SK-N-SH treated with all-trans-retinoic acid at 6 μM for 48 hours (cell line): ENCODE results near the gene THTPA.
"Not testable (repeated sequence)": the region's sequence is repeated elsewhere in the genome, so short reads cannot be mapped to it uniquely, and the experiment has no call there.

Source experiments
- ATAC-seq: fragments of 200-7000 bp; cut with Tn5 transposase; 3 replicates; pipeline ENCODE4 v1.9.1; 2020; ENCODE audit warnings: mild to moderate bottlenecking, moderate library complexity
- ARNTL ChIP-seq: fragments of 450-650 bp; formaldehyde crosslinking; IDR thresholded peaks from 2 replicates; pipeline ENCODE4 v1.5.0; 2020; ENCODE audit warnings: low read depth, mild to moderate bottlenecking, moderate library complexity, borderline replicate concordance
- BACH2 ChIP-seq: fragments of 250-450 bp; sonication (Bioruptor Pico); IDR thresholded peaks from 2 replicates; pipeline ENCODE4 v1.9.0; 2021; ENCODE audit warnings: mild to moderate bottlenecking, borderline replicate concordance
- CREB5 ChIP-seq: fragments of 250-450 bp; sonication (Bioruptor Pico); IDR thresholded peaks from 2 replicates; pipeline ENCODE4 v1.5.1; 2020; ENCODE audit warnings: low read depth, mild to moderate bottlenecking, moderate library complexity
- CSDC2 ChIP-seq: fragments of 250-450 bp; sonication (Bioruptor Pico); IDR thresholded peaks from 2 replicates; pipeline ENCODE4 v1.5.0; 2020; ENCODE audit warnings: mild to moderate bottlenecking, moderate library complexity
- CSRNP3 ChIP-seq: fragments of 250-450 bp; sonication (Bioruptor Pico); IDR thresholded peaks from 2 replicates; pipeline ENCODE4 v1.5.1; 2021; ENCODE audit warnings: mild to moderate bottlenecking, moderate library complexity
- GLIS3 ChIP-seq: fragments of 250-450 bp; sonication (Bioruptor Pico); IDR thresholded peaks from 2 replicates; pipeline ENCODE4 v1.5.0; 2020; ENCODE audit warnings: mild to moderate bottlenecking, moderate library complexity
- OSR1 ChIP-seq: fragments of 250-450 bp; sonication (Bioruptor Pico); IDR thresholded peaks from 2 replicates; pipeline ENCODE4 v1.8.0; 2022; ENCODE audit warnings: moderate library complexity, mild to moderate bottlenecking, inconsistent platforms
- PATZ1 ChIP-seq: fragments of 250-450 bp; sonication (Bioruptor Pico); IDR thresholded peaks from 2 replicates; pipeline ENCODE4 v1.8.0; 2020; ENCODE audit warnings: mild to moderate bottlenecking, moderate library complexity, borderline replicate concordance
- POU6F1 ChIP-seq: fragments of 250-450 bp; sonication (Bioruptor Pico); IDR thresholded peaks from 2 replicates; pipeline ENCODE4 v1.8.0; 2021; ENCODE audit warnings: low read depth, mild to moderate bottlenecking, moderate library complexity, borderline replicate concordance
- PPARA ChIP-seq: fragments of 250-450 bp; sonication (Bioruptor Pico); IDR thresholded peaks from 2 replicates; pipeline ENCODE4 v1.5.0; 2020; ENCODE audit warnings: mild to moderate bottlenecking, borderline replicate concordance
- RARB ChIP-seq: fragments of 250-450 bp; sonication (Bioruptor Pico); IDR thresholded peaks from 2 replicates; pipeline ENCODE4 v1.8.0; 2021; ENCODE audit warnings: mild to moderate bottlenecking, moderate library complexity
- SNAI2 ChIP-seq: fragments of 250-450 bp; sonication (Bioruptor Pico); IDR thresholded peaks from 2 replicates; pipeline ENCODE4 v1.5.0; 2020; ENCODE audit warnings: mild to moderate bottlenecking, moderate library complexity
- TCF4 ChIP-seq: fragments of 250-450 bp; sonication (Bioruptor Pico); IDR thresholded peaks from 2 replicates; pipeline ENCODE4 v1.8.0; 2021; ENCODE audit warnings: mild to moderate bottlenecking, moderate library complexity, borderline replicate concordance
- TOX ChIP-seq: fragments of 250-450 bp; sonication (Bioruptor Pico); IDR thresholded peaks from 2 replicates; pipeline ENCODE4 v1.8.0; 2021; ENCODE audit warnings: mild to moderate bottlenecking, moderate library complexity, borderline replicate concordance
- ZFP3 ChIP-seq: fragments of 250-450 bp; sonication (Bioruptor Pico); IDR thresholded peaks from 2 replicates; pipeline ENCODE4 v1.5.0; 2020; ENCODE audit warnings: mild to moderate bottlenecking, moderate library complexity
- ZFP30 ChIP-seq: fragments of 450-650 bp; formaldehyde crosslinking; IDR thresholded peaks from 2 replicates; pipeline ENCODE4 v1.5.0; 2022; ENCODE audit warnings: mild to moderate bottlenecking, moderate library complexity
- ZNF565 ChIP-seq: fragments of 450-650 bp; formaldehyde crosslinking; conservative IDR thresholded peaks from 2 replicates; pipeline ENCODE4 v1.5.0; 2020; ENCODE audit warnings: low read depth, mild to moderate bottlenecking, moderate library complexity
- ZNF8 ChIP-seq: fragments of 450-650 bp; formaldehyde crosslinking; IDR thresholded peaks from 2 replicates; pipeline ENCODE4 v1.5.0; 2020; ENCODE audit warnings: mild to moderate bottlenecking, moderate library complexity

The THTPA gene

GRCh38 chr14:23608454-23608853 is 52.4 kb downstream of the THTPA start (continued):
- no peak for TF ChIP-seq PATZ1
- no peak for TF ChIP-seq POU6F1 (CRISPR knock-in tag)
- no peak for TF ChIP-seq SNAI2 (CRISPR knock-in tag)

GRCh38 chr14:23609001-23609400 is 52.9 kb downstream of the THTPA start:
- no peak for ATAC-seq
- TF ChIP-seq ZFP30 (CRISPR knock-in tag) = no peak
- no peak for TF ChIP-seq OSR1
- no peak for TF ChIP-seq CSDC2 (CRISPR knock-in tag)
- no peak for TF ChIP-seq TOX (CRISPR knock-in tag)
- no peak for TF ChIP-seq ZFP3
- no peak for TF ChIP-seq GLIS3 (CRISPR knock-in tag)
- no peak for TF ChIP-seq SNAI2 (CRISPR knock-in tag)
- TF ChIP-seq BACH2 (CRISPR knock-in tag) = no peak
- no peak for TF ChIP-seq PATZ1
- no peak for TF ChIP-seq ARNTL (CRISPR knock-in tag)
- no peak for TF ChIP-seq RARB (CRISPR knock-in tag)
- TF ChIP-seq PPARA (CRISPR knock-in tag) = no peak
- no peak for TF ChIP-seq CSRNP3
- TF ChIP-seq ZNF565 = no peak
- no peak for TF ChIP-seq CREB5 (CRISPR knock-in tag)
- no peak for TF ChIP-seq ZNF8
- no peak for TF ChIP-seq TCF4 (CRISPR knock-in tag)
- TF ChIP-seq POU6F1 (CRISPR knock-in tag) = no peak

GRCh38 chr14:23609411-23610089 is 53.5 kb downstream of the THTPA start:
- ATAC-seq = not testable (repeated sequence)
